ENCODE measurements around the gene MAB21L4. TPM values are rescaled to one million over a fixed set of nuclear protein-coding genes. Genes with fewer than 3 reads are reported as not detected.

Gene MAB21L4
- total and polyA plus RNA-seq, 2 donors (not counting 3 experiments of a cell fraction or from before 2014, with no cell fraction given), result not detected

DNA sequence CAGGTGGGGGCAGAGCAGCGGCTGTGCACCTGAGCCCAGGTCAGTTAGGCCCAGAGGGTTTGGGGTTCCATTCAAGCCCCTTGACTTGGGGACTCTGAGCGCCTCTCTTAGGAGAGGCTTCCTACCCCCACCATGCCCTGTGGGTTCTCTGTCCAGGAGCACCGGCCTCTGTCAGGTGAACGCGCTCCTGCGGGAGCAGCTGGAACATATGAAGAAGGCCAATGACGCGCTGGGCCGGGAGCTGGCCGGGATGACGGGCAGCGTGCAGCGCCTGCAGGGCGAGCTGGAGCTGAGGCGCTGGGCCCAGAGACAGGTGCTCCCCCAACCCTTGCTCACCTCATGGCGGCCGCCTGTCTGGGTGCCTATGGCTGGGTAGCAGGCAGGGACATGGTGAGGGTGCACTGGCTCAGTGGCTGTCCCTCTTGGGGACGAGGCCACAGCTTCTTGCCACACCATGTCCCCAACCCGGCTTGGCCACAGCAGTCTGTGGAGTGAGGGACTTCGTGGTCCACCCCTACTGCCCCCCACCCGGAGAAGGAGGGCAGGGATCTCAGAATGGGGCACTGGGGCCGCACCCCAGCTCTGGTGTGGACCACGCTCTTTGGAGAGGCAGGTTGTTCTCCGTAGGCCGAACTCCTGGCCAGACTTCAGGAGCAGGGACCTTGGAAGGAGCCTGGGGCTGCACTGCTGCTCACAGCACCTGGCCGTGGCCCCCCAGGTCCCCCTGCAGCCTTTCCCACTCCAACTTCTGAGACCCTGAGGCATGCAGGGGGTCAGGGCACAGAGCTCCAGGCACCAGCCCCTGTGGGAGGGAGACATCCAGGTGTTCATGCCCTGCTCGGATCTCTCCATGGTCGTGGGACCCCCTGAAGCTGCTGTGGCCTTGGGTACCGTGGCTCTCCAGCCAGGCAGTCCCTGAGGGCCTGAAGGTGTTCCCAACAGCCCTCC is 29.9 kb upstream of the MAB21L4 start:
- Histone ChIP-seq H3K9me3 (replicated peaks; ENCODE audit: control insufficient read depth, insufficient read depth, low read length) (no peaks in the 10 kb centered on the region), H3K27ac (ENCODE audit: insufficient read depth, low read depth, low read length) (no peak overlapping the region), H2AFZ (ENCODE audit: low read depth, low read length) (no peak overlapping the region), H3K27me3 (ENCODE audit: control insufficient read depth in 2 of 2, insufficient read depth in 2 of 2, low read length in 2 of 2) (no peaks in the 10 kb centered on the region), H4K20me1 (replicated peaks; ENCODE audit: control insufficient read depth, extremely low read depth, insufficient read depth, low read length) (no peaks in the 10 kb centered on the region), H3K4me1 (ENCODE audit: control insufficient read depth, extremely low read depth, insufficient read depth, low read length) (no peaks in the 10 kb centered on the region), H3K4me3 (replicated peaks in 1 of 3; ENCODE audit: insufficient read depth in 1 of 3, low read depth in 1 of 3, low read length in 3 of 3) (no peak overlapping the region), H3K9me1 (replicated peaks; ENCODE audit: control insufficient read depth, extremely low read depth, insufficient read depth, low read length) (no peaks in the 10 kb centered on the region), H3K9ac (replicated peaks; ENCODE audit: extremely low read depth, insufficient read depth, low read length) (no peak overlapping the region), H3K36me3 (ENCODE audit: control insufficient read depth in 2 of 2, extremely low read depth in 1 of 2, insufficient read depth in 2 of 2, low read length in 2 of 2) (no peaks in the 10 kb centered on the region), H3K4me2 (ENCODE audit: insufficient read depth, low read length) (no peak overlapping the region), H3K79me2 (ENCODE audit: control insufficient read depth, insufficient read depth, low read length) (no peaks in the 10 kb centered on the region)
- DNase-seq (ENCODE audit: low read depth, low spot score) (no peak), FAIRE-seq (no peak)
- ChIA-PET POLR2A (no interaction called here), CTCF (interaction anchor here (0.8 kb wide), 1 partner anchor 11 kb away, joined by 5 read pairs; no protein-coding TSS in a partner anchor)
- intact Hi-C loops (cut with micrococcal nuclease), result no loop called here
- no TSS peak for BruUV-seq (replicated peaks)
- dilution Hi-C loops (cut with MboI; ENCODE audit: extremely low pct_ligation_motif_present, low sequenced_read_pairs), result no loop called here
- TF ChIP-seq, protein P1, sequence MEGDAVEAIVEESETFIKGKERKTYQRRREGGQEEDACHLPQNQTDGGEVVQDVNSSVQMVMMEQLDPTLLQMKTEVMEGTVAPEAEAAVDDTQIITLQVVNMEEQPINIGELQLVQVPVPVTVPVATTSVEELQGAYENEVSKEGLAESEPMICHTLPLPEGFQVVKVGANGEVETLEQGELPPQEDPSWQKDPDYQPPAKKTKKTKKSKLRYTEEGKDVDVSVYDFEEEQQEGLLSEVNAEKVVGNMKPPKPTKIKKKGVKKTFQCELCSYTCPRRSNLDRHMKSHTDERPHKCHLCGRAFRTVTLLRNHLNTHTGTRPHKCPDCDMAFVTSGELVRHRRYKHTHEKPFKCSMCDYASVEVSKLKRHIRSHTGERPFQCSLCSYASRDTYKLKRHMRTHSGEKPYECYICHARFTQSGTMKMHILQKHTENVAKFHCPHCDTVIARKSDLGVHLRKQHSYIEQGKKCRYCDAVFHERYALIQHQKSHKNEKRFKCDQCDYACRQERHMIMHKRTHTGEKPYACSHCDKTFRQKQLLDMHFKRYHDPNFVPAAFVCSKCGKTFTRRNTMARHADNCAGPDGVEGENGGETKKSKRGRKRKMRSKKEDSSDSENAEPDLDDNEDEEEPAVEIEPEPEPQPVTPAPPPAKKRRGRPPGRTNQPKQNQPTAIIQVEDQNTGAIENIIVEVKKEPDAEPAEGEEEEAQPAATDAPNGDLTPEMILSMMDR (IDR thresholded peaks at IDR 0.05; ENCODE audit: extremely low read depth in 1 of 2, insufficient read depth in 1 of 2, low read depth in 1 of 2, low read length in 2 of 2), result no peak
- no peak for TF ChIP-seq FOS (IDR thresholded peaks at IDR 0.05; ENCODE audit: borderline replicate concordance, insufficient read depth, low read length)
- no peak for TF ChIP-seq POLR2A (IDR thresholded peaks at IDR 0.05; ENCODE audit: low read depth, low read length)
- TF ChIP-seq MYC (IDR thresholded peaks at IDR 0.05; ENCODE audit: low read depth, low read length), result no peak
- no peak for TF ChIP-seq GATA2 (IDR thresholded peaks at IDR 0.05; ENCODE audit: insufficient read depth, insufficient read length, low read depth, low read length)
- TF ChIP-seq, protein P2, sequence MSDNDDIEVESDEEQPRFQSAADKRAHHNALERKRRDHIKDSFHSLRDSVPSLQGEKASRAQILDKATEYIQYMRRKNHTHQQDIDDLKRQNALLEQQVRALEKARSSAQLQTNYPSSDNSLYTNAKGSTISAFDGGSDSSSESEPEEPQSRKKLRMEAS (IDR thresholded peaks at IDR 0.05; ENCODE audit: insufficient read depth, insufficient read length), result no peak
- TF ChIP-seq POLR2AphosphoS5 (IDR thresholded peaks at IDR 0.05; ENCODE audit: insufficient read depth, low read depth, low read length), result no peak
- TF ChIP-seq JUN (IDR thresholded peaks at IDR 0.05; ENCODE audit: borderline replicate concordance, insufficient read depth, insufficient read length, low read depth), result no peak
- TF ChIP-seq EZH2 (IDR thresholded peaks at IDR 0.05; ENCODE audit: borderline replicate concordance, low read depth, low read length, severe bottlenecking), result no peak

Data from endothelial cell of umbilical vein (primary cell).